GM23338 (cell line): Measurements from ENCODE around the gene ALDOA. TPM values are rescaled to one million over a fixed set of nuclear protein-coding genes. Genes with fewer than 3 reads are reported as not detected.

Experiments used
- ATAC-seq: fragments of 200-7000 bp; cut with Tn5 transposase; 3 replicates; pipeline ENCODE4 v1.9.1; 2020
- DNase-seq: peaks from one replicate; pipeline ENCODE4 v3.0.0-alpha.2; 2015; ENCODE audit warnings: low spot score
- H2AFZ ChIP-seq: fragments of 200-600 bp; sonication (generic); 2 replicates; pipeline ENCODE4 v1.8.0; 2016; ENCODE audit warnings: antibody characterized with exemption, mild to moderate bottlenecking, moderate library complexity
- H3F3A ChIP-seq: fragments of 200-600 bp; sonication (generic); replicated peaks from 2 replicates; pipeline ENCODE4 v1.8.0; 2017; ENCODE audit warnings: antibody characterized with exemption, mixed run types, low read depth
- H3K27ac ChIP-seq: fragments of 200-600 bp; sonication (generic); 2 replicates; pipeline ENCODE4 v1.6.1; 2016; ENCODE audit warnings: low read depth
- H3K27me3 ChIP-seq: fragments of 200-600 bp; sonication (generic); 2 replicates; pipeline ENCODE4 v1.8.0; 2016; ENCODE audit warnings: mild to moderate bottlenecking, mixed run types, moderate library complexity; ENCODE audit not compliant: insufficient read depth
- H3K36me3 ChIP-seq: fragments of 200-600 bp; sonication (generic); 2 replicates; pipeline ENCODE4 v1.8.0; 2016; ENCODE audit warnings: mild to moderate bottlenecking; ENCODE audit not compliant: insufficient read depth
- H3K4me1 ChIP-seq: fragments of 200-600 bp; sonication (generic); 2 replicates; pipeline ENCODE4 v1.8.0; 2016; ENCODE audit warnings: mild to moderate bottlenecking, moderate library complexity; ENCODE audit not compliant: insufficient read depth
- H3K4me2 ChIP-seq: fragments of 200-600 bp; sonication (generic); 2 replicates; pipeline ENCODE4 v1.7.1; 2017; ENCODE audit warnings: mixed run types
- H3K4me3 ChIP-seq: fragments of 200-600 bp; sonication (generic); 2 replicates; pipeline ENCODE4 v1.6.1; 2016; ENCODE audit warnings: mixed run types
- H3K79me2 ChIP-seq: fragments of 200-600 bp; sonication (generic); replicated peaks from 2 replicates; pipeline ENCODE4 v1.8.0; 2017; ENCODE audit warnings: mild to moderate bottlenecking; ENCODE audit not compliant: insufficient read depth
- H3K9me2 ChIP-seq: fragments of 200-600 bp; sonication (generic); 2 replicates; pipeline ENCODE4 v1.8.0; 2017; ENCODE audit not compliant: insufficient read depth
- H4K20me1 ChIP-seq: fragments of 200-600 bp; sonication (generic); replicated peaks from 2 replicates; pipeline ENCODE4 v1.8.0; 2017; ENCODE audit warnings: mild to moderate bottlenecking; ENCODE audit not compliant: insufficient read depth
- H3K27ac Mint-ChIP-seq: 2 replicates; pipeline ENCODE4 v1.8.0; 2020; ENCODE audit warnings: inconsistent platforms, mild to moderate bottlenecking, moderate library complexity, mixed read lengths
- H3K27me3 Mint-ChIP-seq: 3 replicates; pipeline ENCODE4 v1.8.0; 2022; ENCODE audit warnings: low read depth, mild to moderate bottlenecking, moderate library complexity, mixed read lengths, inconsistent platforms; ENCODE audit not compliant: insufficient read depth, poor library complexity
- H3K36me3 Mint-ChIP-seq: 3 replicates; pipeline ENCODE4 v1.8.0; 2021; ENCODE audit warnings: low read depth, mild to moderate bottlenecking, inconsistent platforms, moderate library complexity, mixed read lengths
- H3K4me1 Mint-ChIP-seq: 3 replicates; pipeline ENCODE4 v1.8.0; 2020; ENCODE audit warnings: mild to moderate bottlenecking, inconsistent platforms, mixed read lengths
- H3K4me3 Mint-ChIP-seq: 3 replicates; pipeline ENCODE4 v1.8.0; 2021; ENCODE audit warnings: moderate library complexity, mild to moderate bottlenecking, inconsistent platforms, mixed read lengths
- H3K9me3 Mint-ChIP-seq: 3 replicates; pipeline ENCODE4 v1.8.0; 2020; ENCODE audit warnings: moderate library complexity, mild to moderate bottlenecking, inconsistent platforms, mixed read lengths
- CREB1 ChIP-seq: fragments of 250-450 bp; sonication (Bioruptor Pico); IDR thresholded peaks from 2 replicates; pipeline ENCODE4 v1.5.0; 2020; ENCODE audit warnings: low read depth, mild to moderate bottlenecking, moderate library complexity
- EZH2 ChIP-seq: fragments of 200-600 bp; sonication (generic); IDR thresholded peaks from one replicate; pipeline ENCODE4 v1.8.0; 2017; ENCODE audit warnings: antibody characterized with exemption, mild to moderate bottlenecking, low read depth; ENCODE audit not compliant: unreplicated experiment
- EZH2phosphoT487 ChIP-seq: fragments of 200-600 bp; sonication (generic); IDR thresholded peaks from one replicate; pipeline ENCODE4 v1.8.1; 2018; ENCODE audit warnings: antibody characterized with exemption; ENCODE audit not compliant: unreplicated experiment
- JUNB ChIP-seq: IDR thresholded peaks from one replicate; pipeline ENCODE4 v1.6.1; 2016; ENCODE audit warnings: antibody characterized with exemption; ENCODE audit not compliant: unreplicated experiment
- NANOG ChIP-seq: IDR thresholded peaks from 2 replicates; pipeline ENCODE4 v1.6.1; 2016; ENCODE audit warnings: antibody characterized with exemption, borderline replicate concordance
- POLR2AphosphoS5 ChIP-seq: IDR thresholded peaks from 2 replicates; pipeline ENCODE4 v1.6.1; 2016; ENCODE audit warnings: antibody characterized with exemption, low read depth
- REST ChIP-seq: IDR thresholded peaks from one replicate; pipeline ENCODE4 v1.6.1; 2018; ENCODE audit warnings: antibody characterized with exemption; ENCODE audit not compliant: unreplicated experiment
- STAT1 ChIP-seq: IDR thresholded peaks from one replicate; pipeline ENCODE4 v1.6.1; 2016; ENCODE audit warnings: antibody characterized with exemption; ENCODE audit not compliant: unreplicated experiment
- ZNF114 ChIP-seq: fragments of 250-450 bp; sonication (Bioruptor Pico); IDR thresholded peaks from 2 replicates; pipeline ENCODE4 v1.5.0; 2020; ENCODE audit warnings: mild to moderate bottlenecking, moderate library complexity
- ZNF331 ChIP-seq: fragments of 250-450 bp; sonication (Bioruptor Pico); IDR thresholded peaks from 2 replicates; pipeline ENCODE4 v1.5.0; 2020; ENCODE audit warnings: low read depth, mild to moderate bottlenecking, moderate library complexity
- polyA plus RNA-seq: library from polyadenylated mRNA; unstranded; fragments of >200 nt; fragmentation: Nextera tagmentation; extraction: Ambion mirVana; gene quantifications from 2 replicates; pipeline ENCODE4 v1.2.1, GENCODE V29; 2016
- total RNA-seq: library from RNA; depleted of rRNA; stranded (reverse); fragments of >200 nt; shearing (Covaris generic); gene quantifications from 2 replicates; pipeline ENCODE4 v1.2.3, GENCODE V29; 2014
- TF ChIP-seq, protein P1 (sequence below): IDR thresholded peaks from 2 replicates; pipeline ENCODE4 v1.6.1; 2016; ENCODE audit warnings: antibody characterized with exemption
- TF ChIP-seq, protein P2 (sequence below), 2 experiments: fragments of 200-600 bp in 1 of 2; sonication (generic) in 1 of 2; conservative IDR thresholded peaks; 2 replicates each; pipeline versions ENCODE4 v1.5.1 to v1.6.1; 2016 to 2017; ENCODE audit warnings: antibody characterized with exemption in 2 of 2, low read depth in 2 of 2, mild to moderate bottlenecking in 2 of 2, moderate library complexity in 1 of 2
- TF ChIP-seq, protein P3 (sequence below): fragments of 250-450 bp; sonication (Bioruptor Pico); IDR thresholded peaks from 2 replicates; pipeline ENCODE4 v1.5.0; 2020; ENCODE audit warnings: mild to moderate bottlenecking, moderate library complexity

Gene ALDOA
- total and polyA plus RNA-seq, 2 experiments from 2014 or later = 1,054 to 1,306 TPM

- H3K4me3 ChIP-seq = no peak overlapping the region
- no peak for DNase-seq
- H3K27me3 Mint-ChIP-seq = peaks cover 14% of the 10 kb centered on the region
- H3K27ac ChIP-seq = no peak overlapping the region
- no peak overlapping the region for H3K4me2 ChIP-seq
- H3K4me3 Mint-ChIP-seq = no peak overlapping the region; the same call in 2 of the 3 replicates
- no peaks in the 10 kb centered on the region; the same call in 2 of the 3 replicates for H3K9me3 Mint-ChIP-seq
- no peak for ATAC-seq
- H3K4me1 Mint-ChIP-seq = peaks cover 13% of the 10 kb centered on the region; the same call in 2 of the 3 replicates
- no peak overlapping the region for H3K27ac Mint-ChIP-seq
- peaks cover under 1% of the 10 kb centered on the region; the same call in 2 of the 3 replicates for H3K36me3 Mint-ChIP-seq
- no peak overlapping the region for H2AFZ ChIP-seq
- TF ChIP-seq JUNB = no peak
- no peak for TF ChIP-seq POLR2AphosphoS5
- TF ChIP-seq, protein P1, sequence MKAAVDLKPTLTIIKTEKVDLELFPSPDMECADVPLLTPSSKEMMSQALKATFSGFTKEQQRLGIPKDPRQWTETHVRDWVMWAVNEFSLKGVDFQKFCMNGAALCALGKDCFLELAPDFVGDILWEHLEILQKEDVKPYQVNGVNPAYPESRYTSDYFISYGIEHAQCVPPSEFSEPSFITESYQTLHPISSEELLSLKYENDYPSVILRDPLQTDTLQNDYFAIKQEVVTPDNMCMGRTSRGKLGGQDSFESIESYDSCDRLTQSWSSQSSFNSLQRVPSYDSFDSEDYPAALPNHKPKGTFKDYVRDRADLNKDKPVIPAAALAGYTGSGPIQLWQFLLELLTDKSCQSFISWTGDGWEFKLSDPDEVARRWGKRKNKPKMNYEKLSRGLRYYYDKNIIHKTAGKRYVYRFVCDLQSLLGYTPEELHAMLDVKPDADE = no peak
- TF ChIP-seq CREB1 (CRISPR knock-in tag) = no peak
- no peak for TF ChIP-seq STAT1
- TF ChIP-seq, protein P2, sequence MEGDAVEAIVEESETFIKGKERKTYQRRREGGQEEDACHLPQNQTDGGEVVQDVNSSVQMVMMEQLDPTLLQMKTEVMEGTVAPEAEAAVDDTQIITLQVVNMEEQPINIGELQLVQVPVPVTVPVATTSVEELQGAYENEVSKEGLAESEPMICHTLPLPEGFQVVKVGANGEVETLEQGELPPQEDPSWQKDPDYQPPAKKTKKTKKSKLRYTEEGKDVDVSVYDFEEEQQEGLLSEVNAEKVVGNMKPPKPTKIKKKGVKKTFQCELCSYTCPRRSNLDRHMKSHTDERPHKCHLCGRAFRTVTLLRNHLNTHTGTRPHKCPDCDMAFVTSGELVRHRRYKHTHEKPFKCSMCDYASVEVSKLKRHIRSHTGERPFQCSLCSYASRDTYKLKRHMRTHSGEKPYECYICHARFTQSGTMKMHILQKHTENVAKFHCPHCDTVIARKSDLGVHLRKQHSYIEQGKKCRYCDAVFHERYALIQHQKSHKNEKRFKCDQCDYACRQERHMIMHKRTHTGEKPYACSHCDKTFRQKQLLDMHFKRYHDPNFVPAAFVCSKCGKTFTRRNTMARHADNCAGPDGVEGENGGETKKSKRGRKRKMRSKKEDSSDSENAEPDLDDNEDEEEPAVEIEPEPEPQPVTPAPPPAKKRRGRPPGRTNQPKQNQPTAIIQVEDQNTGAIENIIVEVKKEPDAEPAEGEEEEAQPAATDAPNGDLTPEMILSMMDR (conservative IDR thresholded peaks at IDR 0.05; ENCODE audit: low read depth in 2 of 2) = no peak
- TF ChIP-seq REST = no peak
- no peak for TF ChIP-seq EZH2
- TF ChIP-seq, protein P3, sequence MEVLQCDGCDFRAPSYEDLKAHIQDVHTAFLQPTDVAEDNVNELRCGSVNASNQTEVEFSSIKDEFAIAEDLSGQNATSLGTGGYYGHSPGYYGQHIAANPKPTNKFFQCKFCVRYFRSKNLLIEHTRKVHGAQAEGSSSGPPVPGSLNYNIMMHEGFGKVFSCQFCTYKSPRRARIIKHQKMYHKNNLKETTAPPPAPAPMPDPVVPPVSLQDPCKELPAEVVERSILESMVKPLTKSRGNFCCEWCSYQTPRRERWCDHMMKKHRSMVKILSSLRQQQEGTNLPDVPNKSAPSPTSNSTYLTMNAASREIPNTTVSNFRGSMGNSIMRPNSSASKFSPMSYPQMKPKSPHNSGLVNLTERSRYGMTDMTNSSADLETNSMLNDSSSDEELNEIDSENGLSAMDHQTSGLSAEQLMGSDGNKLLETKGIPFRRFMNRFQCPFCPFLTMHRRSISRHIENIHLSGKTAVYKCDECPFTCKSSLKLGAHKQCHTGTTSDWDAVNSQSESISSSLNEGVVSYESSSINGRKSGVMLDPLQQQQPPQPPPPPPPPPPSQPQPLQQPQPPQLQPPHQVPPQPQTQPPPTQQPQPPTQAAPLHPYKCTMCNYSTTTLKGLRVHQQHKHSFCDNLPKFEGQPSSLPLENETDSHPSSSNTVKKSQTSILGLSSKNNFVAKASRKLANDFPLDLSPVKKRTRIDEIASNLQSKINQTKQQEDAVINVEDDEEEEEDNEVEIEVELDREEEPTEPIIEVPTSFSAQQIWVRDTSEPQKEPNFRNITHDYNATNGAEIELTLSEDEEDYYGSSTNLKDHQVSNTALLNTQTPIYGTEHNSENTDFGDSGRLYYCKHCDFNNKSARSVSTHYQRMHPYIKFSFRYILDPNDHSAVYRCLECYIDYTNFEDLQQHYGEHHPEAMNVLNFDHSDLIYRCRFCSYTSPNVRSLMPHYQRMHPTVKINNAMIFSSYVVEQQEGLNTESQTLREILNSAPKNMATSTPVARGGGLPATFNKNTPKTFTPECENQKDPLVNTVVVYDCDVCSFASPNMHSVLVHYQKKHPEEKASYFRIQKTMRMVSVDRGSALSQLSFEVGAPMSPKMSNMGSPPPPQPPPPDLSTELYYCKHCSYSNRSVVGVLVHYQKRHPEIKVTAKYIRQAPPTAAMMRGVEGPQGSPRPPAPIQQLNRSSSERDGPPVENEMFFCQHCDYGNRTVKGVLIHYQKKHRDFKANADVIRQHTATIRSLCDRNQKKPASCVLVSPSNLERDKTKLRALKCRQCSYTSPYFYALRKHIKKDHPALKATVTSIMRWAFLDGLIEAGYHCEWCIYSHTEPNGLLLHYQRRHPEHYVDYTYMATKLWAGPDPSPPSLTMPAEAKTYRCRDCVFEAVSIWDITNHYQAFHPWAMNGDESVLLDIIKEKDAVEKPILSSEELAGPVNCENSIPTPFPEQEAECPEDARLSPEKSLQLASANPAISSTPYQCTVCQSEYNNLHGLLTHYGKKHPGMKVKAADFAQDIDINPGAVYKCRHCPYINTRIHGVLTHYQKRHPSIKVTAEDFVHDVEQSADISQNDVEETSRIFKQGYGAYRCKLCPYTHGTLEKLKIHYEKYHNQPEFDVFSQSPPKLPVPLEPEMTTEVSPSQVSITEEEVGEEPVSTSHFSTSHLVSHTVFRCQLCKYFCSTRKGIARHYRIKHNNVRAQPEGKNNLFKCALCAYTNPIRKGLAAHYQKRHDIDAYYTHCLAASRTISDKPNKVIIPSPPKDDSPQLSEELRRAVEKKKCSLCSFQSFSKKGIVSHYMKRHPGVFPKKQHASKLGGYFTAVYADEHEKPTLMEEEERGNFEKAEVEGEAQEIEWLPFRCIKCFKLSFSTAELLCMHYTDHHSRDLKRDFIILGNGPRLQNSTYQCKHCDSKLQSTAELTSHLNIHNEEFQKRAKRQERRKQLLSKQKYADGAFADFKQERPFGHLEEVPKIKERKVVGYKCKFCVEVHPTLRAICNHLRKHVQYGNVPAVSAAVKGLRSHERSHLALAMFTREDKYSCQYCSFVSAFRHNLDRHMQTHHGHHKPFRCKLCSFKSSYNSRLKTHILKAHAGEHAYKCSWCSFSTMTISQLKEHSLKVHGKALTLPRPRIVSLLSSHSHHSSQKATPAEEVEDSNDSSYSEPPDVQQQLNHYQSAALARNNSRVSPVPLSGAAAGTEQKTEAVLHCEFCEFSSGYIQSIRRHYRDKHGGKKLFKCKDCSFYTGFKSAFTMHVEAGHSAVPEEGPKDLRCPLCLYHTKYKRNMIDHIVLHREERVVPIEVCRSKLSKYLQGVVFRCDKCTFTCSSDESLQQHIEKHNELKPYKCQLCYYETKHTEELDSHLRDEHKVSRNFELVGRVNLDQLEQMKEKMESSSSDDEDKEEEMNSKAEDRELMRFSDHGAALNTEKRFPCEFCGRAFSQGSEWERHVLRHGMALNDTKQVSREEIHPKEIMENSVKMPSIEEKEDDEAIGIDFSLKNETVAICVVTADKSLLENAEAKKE (CRISPR knock-in tag) = no peak
- TF ChIP-seq ZNF114 (CRISPR knock-in tag) = no peak
- TF ChIP-seq EZH2phosphoT487 = no peak
- no peak for TF ChIP-seq NANOG
- TF ChIP-seq ZNF331 = no peak
- H3K36me3 ChIP-seq = no peaks in the 10 kb centered on the region
- H4K20me1 ChIP-seq = 0 out of 2 replicates have a peak, but pooled peaks cover under 1% of the 10 kb centered on the region
- H3F3A ChIP-seq = peaks cover 15% of the 10 kb centered on the region
- peaks cover 4% of the 10 kb centered on the region for H3K79me2 ChIP-seq
- no peaks in the 10 kb centered on the region for H3K9me2 ChIP-seq
- peaks cover 7% of the 10 kb centered on the region; the same call in 1 of the 2 replicates for H3K4me1 ChIP-seq
- H3K27me3 ChIP-seq = no peaks in the 10 kb centered on the region
Measured at GRCh38 chr16:30060836-30061554, 4.6 kb upstream of the ALDOA start.
